Left renal pelvis (tissue), 4 donors: ENCODE data around the gene THBD. TPM values are rescaled to one million over a fixed set of nuclear protein-coding genes. Genes with fewer than 3 reads are reported as not detected.

Source experiments
- DNase-seq, 4 donors: peaks; one replicate each; pipeline ENCODE4 v3.0.0-alpha.2; 2013; ENCODE audit warnings: low read depth in 4 of 4, low spot score in 3 of 4
- polyA plus RNA-seq, 4 donors: library from polyadenylated mRNA; unstranded; fragments of 120-200 nt; gene quantifications; one replicate each; pipeline ENCODE4 v1.2.1, GENCODE V29; 2013; ENCODE audit not compliant: insufficient read length in 4 of 4

The THBD gene
- polyA plus RNA-seq, 4 donors: 4.2 to 18.4 (median 7.6) TPM

DNA sequence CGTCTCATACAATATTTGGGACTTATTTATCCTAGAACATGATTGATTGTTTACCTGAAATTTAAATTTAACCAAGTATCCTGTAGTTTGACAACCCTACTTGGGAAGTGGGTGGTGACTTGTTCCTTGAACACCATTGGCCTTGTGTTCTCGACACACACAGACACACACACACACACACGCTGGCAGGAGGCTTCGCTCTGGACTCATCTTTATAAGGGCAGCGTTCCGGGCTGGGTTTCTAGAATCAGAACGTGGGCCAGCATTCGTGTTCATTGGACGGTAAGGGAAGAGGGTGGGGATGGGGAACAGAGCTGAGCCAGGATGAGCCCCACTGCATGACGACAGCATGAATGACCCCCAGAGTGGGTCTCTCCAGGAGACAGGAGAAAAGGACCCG, 30.5 kb downstream of the THBD start:
- no peak for DNase-seq

- no peak for DNase-seq
Observed at GRCh38 chr20:23018432-23018831, 31.0 kb downstream of the THBD start.

DNA sequence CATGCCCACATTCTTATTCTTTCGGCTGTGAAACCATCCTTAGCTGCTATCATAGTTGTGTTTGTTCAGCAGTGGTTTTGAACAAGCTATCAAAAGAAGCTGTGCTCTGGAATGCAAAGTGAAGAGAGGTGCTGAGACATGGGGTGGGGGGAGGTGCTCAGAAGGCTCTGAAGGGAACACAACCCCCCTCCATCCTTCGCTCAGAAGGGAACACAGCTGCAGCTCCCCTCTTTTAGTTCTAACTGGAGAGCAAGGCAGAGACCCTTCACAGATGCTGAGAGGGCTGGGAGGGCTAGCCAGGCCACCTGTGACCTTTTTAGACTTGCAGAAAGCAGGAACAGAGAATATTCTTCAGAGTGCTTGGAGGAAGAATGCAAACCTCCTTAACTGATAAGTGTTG, 32.0 kb downstream of the THBD start:
- DNase-seq: no peak

DNA sequence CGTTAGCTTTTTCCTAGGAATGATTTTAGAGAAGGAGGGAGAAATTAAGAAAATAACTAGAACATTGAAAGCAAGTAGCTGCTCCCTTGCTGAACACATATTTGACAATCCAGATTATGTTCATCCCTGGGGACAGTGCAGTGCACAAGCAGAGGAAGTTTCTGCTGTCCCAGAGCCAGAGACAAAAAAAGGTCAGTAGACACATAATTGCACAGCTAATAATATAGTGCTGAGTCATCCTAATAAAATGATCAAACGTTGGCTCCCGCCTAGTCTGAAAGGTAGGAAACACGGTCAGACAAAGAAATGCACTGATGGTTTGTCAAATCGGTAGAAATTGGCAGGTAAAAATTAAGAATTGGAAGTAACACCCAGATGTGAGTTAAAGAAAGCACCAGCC, 36.0 kb downstream of the THBD start:
- no peak for DNase-seq

DNA sequence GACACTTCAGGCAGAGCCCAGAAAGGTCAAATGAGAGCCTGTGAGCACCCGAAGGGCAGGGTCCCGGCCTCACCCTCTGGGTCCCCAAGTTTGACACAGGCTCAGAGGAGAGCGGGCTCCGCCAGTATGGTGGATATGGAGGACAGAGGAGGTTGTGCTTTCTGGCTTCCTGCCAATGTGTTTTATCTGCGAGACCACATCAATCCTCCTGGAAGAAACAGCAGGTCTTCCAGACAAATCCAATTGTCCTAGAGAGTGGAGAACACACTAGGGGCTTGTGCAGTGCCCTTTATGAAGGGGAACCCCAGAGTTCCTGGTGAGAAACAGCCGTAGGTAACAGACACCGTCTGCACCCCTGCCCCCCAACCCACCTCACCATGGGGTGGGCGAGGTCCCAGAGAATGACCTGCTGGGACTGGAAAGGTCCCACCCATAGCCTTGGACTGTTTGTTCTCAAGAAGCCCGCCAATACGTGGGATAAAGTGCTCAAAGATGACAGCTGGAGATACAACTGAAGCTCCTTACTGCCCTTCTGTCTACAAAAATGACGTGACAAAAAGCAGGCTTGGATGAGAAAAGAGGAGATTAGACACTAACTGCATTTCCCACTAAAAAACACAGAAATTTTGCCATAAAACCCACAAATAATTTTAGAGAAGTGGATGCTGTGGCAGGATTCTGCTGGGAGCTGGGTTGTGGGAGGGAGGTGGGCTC, 38.3 kb downstream of the THBD start:
- no peak for DNase-seq

GRCh38 chr20:23010096-23010495, 39.4 kb downstream of the THBD start:
- DNase-seq: no peak

DNA sequence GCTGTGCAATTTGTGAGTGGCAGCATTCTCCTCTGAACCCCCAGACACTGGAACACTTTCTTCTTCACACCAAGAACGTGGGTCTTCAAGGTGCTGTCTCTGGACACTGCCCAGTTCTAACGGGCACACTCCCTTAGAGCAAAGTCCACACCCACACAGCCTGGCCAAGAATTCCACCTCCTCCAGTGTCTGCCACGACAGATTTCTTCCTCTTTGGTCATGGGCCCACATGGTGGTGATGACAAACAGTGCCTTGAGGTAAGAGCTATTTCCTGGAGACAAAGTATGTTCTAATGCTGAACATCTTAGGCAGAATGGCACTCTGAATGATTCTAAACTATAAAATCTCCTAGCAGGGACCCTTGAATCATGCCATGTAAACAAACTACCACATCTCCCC, 39.8 kb downstream of the THBD start:
- DNase-seq: no peak

- no peak for DNase-seq
Observed at GRCh38 chr20:23008667-23009066, 40.8 kb downstream of the THBD start.

- no peak for DNase-seq
Observed at GRCh38 chr20:23007886-23008655, 41.4 kb downstream of the THBD start.

DNA sequence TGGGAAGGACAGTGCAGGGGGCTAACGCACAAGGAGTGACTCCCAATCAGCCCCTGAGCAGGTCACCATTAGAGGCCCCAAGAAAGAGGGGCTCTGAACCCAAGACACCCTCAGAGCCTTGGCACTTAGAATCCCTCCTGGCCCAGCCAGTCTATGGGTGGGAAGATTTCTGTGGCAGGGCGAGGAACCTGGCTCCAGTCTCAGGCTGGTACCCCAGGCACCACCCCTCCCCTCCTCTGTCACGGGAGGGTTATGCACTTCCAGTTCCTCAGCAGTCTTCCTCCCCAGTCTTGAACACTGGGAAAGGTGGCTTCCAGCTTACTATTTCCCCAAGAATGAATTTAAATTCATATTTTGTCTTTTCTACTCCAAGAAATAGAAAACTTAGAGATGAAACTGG, 42.0 kb downstream of the THBD start:
- no peak for DNase-seq

GRCh38 chr20:23005776-23006175, 43.7 kb downstream of the THBD start:
- no peak for DNase-seq

GRCh38 chr20:23003881-23004460, 45.5 kb downstream of the THBD start:
- DNase-seq: no peak

DNA sequence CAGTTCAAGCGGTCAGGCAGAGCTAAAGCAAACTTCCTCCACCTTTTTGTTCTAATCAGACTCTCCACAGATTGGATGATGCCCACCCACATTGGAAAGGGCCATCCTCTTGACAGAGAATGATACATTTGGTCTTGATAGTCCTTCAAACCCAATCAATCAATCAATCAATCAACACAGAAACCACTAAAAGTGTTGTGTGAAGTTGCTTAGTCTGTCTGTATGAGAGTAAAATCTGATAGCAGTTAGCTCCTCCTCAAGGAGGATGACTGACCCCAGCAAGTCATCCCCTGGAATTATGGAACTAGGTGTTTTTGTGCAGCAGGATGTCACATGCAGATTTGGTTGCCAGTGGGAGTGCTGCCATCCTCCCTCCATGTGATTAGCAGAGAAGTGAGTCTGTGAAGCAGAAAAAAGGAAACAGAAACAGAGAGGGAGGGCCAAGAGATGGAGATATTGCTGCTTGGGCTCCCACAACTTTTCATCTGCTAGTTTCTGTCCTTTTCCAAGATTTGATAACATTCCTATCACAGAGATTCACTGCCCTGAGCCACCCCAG, 46.3 kb downstream of the THBD start:
- no peak for DNase-seq

- DNase-seq: no peak
Observed at GRCh38 chr20:23002276-23002675, 47.2 kb downstream of the THBD start.

DNA sequence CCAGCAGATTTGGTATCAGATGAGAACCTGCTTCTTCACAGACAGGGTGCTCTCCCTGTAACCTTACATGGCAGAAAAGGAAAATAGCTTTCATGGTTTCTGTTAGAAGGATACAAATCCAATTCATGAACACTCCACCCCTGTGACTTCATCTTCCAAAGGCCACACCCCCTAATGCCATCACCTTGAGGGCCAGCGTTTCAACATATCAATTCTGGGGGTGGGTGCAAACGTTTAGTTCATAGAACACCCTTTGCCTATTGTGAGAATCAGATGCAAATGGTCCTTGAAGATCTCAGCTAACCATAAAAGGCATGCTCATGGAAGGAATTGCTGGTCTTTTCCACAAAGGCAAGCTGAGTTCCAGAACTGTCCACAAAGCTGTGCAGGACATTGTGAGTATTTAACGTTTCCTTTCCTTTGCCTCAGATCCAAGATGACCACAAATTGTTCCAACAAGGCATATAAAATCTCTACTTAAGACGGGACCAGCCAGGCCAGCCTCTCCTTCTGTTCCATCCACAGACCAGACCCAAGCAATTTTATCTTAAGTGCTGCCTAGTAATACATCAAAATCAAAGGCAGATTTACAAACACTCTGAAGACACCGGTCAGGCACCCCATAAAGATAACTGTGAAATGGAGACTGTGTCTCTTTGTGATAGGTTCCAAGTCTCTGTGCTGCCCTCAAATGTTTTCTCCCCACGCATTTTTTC, 49.1 kb downstream of the THBD start:
- DNase-seq: no peak

DNA sequence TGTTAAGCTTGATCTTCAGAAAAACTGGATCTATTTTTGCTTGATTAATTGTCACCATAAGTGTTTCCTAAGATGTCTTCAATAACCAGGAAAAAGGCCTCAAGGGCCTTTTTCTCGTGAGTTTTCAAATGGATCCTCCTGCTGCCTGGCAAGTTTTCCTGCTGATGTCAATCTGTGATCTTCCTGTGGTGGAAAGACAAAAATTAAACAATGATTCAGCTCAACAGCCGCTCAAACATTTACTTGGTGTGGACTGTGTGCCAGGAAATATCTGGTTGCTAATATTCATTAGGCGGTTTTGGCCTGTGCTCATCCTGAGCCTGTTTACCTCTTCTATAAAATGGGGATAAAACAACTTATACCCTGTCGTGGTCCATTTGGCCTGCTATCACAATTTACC, 49.7 kb downstream of the THBD start:
- DNase-seq: no peak

DNA sequence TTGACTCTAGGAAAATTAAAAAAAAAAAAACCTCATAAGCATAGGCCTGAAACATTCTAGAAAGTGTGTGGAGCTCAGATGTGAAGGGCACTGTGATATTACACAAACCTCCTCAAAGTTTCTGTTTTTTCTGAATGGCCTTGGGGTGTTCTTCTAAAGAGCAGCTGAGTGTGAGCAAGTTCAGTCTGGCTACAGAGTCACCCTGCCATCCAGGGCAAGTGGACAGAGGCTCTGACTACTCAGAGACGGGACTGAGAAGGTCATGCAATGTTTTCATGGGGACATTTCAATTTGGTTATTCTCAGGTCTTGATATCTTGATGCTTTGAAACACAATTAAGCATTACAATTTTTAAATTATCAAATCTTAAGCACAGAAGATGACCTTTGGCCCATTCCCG, 51.0 kb downstream of the THBD start:
- DNase-seq: no peak

DNA sequence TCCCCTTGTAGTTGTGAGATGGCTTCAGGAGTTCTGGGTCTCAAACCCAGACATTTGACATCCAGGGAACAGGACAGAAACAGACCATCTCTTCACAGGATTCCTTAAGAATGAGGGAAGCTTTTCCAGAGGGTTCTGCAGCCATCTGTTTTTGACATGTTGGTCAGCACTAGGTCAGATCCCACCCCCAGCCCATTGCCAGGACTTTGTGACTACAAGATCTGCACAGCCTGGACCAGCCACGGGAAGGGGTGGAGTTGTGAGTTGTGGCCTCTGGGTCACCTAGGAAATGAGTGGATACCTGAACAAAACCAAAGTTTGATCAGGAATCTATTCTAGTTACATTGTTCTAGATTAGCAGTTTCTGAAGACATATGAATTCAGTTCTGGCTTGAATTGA, 53.5 kb downstream of the THBD start:
- DNase-seq: no peak
